SK-N-MC (cell line): ENCODE measurements around the gene NFATC1.

ENCODE experiments used
- EZH2 ChIP-seq: fragments of 200-600 bp; sonication (generic); IDR thresholded peaks from one replicate; pipeline ENCODE4 v1.6.1; 2017; ENCODE audit warnings: antibody characterized with exemption
- POLR2AphosphoS5 ChIP-seq: IDR thresholded peaks from 2 replicates; pipeline ENCODE4 v1.6.1; 2012; ENCODE audit warnings: mild to moderate bottlenecking, low read depth, low read length, borderline replicate concordance

- TF ChIP-seq EZH2 (no peak), POLR2AphosphoS5 (no peak)
Measured at GRCh38 chr18:79413426-79413825, 17.7 kb downstream of the NFATC1 start.
